HG03571 (cell line): ENCODE measurements around the gene PPM1B.
"Not testable (repeated sequence)": the region's sequence is repeated elsewhere in the genome, so short reads cannot be mapped to it uniquely, and the experiment has no call there.

Source experiments
- ATAC-seq: cut with Tn5 transposase; IDR thresholded peaks from one replicate; pipeline ENCODE4 v1.9.1; 2021; ENCODE audit not compliant: unreplicated experiment

The PPM1B gene

DNA sequence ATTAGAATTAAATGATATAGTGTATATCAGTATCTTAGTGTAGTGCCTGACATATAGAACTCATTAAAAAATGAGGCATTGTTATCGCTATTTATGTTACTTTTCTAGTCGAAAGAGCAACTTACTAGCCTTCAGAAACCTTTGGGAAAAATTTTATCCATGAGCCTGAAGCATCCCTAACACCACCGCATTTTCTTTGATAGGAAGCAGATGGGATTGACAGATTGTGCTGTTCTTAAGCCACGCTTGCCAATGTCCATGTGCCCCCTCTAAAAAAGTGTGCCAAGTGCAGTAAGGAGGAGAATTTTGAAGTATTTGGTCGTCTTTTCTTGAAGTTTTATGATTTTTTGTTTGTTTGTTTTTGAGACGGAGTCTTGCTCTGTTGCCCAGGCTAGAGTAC lies 29.1 kb downstream of the PPM1B start:
- no peak for ATAC-seq

GRCh38 chr2:44200011-44200410 lies 31.3 kb downstream of the PPM1B start:
- no peak for ATAC-seq

- no peak for ATAC-seq
These were observed 32.1 kb downstream of the PPM1B start for GRCh38 chr2:44200759-44201158.

GRCh38 chr2:44201648-44202165 lies 33.0 kb downstream of the PPM1B start:
- no peak for ATAC-seq

DNA sequence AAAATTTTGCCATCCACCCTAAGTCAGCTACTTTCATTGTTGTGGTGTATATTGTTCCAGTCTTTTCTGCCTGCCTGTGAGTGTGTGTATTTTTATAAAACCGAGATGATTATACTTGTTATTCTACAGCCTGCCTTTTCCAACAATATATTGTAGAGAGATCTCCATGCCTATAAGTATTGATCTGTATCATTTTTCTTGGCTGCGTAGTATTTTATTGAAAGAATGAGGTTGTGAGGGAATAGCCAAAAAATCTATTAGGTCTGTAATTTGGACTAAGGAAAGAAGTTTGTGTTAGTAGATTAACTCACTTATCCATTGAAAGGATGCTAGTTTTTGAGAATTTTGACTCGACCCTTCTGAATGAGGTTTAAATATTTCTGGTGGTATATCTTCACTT lies 34.9 kb downstream of the PPM1B start:
- ATAC-seq: no peak

DNA sequence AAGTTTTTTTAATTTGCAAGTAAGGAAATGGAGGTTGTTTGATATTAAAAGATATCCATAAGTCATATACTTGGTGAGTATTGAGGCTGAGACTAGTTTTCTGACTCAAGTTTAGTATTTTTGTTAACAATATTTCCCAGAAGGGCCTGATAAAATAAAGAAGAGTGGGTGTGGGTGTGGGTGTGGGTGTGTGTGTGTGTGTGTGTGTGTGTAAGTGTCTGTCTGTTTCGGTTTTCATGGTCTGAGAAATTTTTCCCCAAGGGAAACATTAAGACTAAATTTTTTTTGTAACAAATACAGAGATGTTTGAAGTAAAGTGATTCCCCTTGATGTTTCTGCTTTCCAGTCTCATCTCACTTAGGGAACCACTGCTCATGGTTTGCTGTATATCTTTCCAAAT lies 36.5 kb downstream of the PPM1B start:
- ATAC-seq: no peak

- no peak for ATAC-seq
These were observed 38.4 kb downstream of the PPM1B start for GRCh38 chr2:44207102-44207501.

DNA sequence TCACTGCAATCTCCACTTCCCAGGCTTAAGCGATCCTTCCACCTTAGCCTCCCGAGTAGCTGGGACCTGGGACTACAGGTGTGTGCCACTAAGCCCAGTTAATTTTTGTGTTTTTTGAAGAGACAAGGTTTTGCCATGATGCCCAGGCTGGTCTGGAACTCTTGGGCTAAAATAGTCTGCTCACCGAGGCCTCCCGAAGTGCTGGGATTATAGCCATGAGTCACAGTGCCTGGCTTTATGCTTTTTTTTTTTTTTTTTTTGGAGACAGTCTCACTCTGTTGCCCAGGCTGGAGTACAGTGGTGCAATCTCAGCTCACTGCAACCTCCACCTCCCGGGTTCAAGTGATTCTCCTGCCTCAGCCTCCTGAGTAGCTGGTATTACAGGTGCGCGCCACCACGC lies 39.0 kb downstream of the PPM1B start:
- ATAC-seq: not testable (repeated sequence)

DNA sequence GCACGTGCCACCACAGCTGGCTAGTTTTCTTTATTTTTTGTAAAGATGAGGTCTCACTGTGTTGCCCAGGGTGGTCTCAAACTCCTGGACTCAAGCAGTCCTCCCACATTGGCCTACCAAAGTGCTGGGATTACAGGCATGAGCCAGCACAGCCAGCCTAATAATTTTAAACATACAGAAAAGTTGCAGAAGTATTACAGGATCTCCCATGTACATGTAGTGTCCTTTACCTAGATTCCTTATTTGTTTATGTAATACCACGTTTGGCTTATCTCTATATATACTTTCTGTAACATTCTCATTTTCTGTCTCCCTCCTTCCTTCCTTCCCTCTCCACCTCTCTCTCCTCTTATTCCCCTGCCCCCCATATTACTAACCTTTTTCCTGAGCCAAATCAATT lies 41.7 kb downstream of the PPM1B start:
- no peak for ATAC-seq

GRCh38 chr2:44211183-44211582 lies 42.5 kb downstream of the PPM1B start:
- ATAC-seq: no peak

GRCh38 chr2:44212302-44212701 lies 43.6 kb downstream of the PPM1B start:
- no peak for ATAC-seq

- no peak for ATAC-seq
These were observed 47.2 kb downstream of the PPM1B start for GRCh38 chr2:44215827-44216226.

GRCh38 chr2:44218771-44219170 lies 50.1 kb downstream of the PPM1B start:
- ATAC-seq: no peak

DNA sequence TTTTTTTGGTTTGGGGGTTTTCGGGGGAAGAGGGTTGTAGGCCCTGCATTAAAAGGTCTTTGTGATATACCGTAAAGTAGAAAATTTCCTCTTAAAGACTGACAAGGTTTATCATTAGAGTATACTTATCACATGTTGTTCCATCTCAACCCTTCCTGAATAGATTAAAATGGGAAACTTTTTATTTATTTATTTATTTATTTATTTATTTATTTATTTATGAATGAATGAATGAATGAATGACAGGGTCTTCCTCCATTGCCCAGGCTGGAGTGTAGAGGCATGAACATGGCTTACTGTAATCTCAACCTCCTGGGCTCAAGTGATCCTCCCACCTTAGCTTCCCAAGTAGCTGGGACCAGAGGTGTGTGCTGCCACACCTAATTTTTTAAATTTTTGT lies 58.1 kb downstream of the PPM1B start:
- no peak for ATAC-seq

- ATAC-seq: no peak
These were observed 61.7 kb downstream of the PPM1B start for GRCh38 chr2:44230378-44230777.

GRCh38 chr2:44233450-44234128 lies 64.9 kb downstream of the PPM1B start:
- ATAC-seq: no peak

GRCh38 chr2:44237221-44237620 lies 68.5 kb downstream of the PPM1B start:
- peak; percentile 70 for ATAC-seq

DNA sequence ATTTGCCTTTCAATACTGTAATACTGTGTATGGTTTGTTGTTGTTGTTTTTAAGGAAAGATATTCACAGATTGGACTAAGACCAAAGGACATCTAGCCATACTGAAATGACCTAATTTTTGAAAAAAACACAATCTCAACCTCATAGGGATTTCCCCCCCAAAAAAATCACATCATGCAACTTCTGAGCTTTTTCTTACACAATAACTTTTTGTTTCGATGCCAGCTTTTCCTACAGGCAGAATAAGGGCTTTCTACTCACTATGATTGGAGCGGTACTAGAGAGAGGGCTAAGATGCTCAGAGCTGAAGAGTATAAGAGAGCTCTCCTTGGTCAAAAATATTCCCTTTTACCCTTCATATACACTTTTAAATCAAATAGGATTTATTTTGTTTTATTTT lies 74.2 kb downstream of the PPM1B start:
- ATAC-seq: no peak

DNA sequence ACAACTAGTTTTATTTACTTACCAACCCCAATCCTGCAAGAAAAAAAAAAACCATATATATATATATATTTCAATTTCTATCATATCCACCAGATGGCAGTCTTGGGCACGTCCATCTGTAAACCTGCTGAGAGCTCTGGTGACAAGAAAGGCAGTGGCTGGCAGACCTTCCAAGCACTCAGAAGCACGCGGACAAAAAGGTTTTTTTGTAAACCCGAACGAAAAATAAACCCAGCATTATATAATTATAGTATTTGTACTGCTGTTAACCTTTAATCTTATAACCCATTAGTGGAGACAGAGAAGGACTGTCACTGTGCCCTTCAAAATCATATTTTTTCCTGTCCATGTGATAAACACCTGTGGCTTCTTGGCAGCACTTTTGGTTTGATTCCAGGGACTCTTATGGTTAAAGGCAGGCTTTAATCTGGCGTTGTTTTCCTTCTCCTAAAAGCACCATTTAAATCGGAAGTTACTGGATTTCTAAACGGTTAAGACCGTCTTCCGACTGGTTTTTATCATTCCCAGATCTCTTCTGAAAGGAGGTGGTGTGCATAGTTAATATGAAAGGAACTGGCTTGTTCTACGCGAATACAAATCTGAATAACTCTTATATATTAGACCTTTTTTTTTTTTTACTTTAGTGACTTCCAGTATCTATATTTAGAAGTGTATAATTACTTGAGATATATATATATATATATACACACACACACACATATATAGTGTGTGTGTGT lies 75.6 kb downstream of the PPM1B start:
- ATAC-seq: no peak

- ATAC-seq: no peak
These were observed 76.6 kb downstream of the PPM1B start for GRCh38 chr2:44245083-44245861.

- no peak for ATAC-seq
These were observed 77.8 kb downstream of the PPM1B start for GRCh38 chr2:44246436-44246835.
